Stimulated activated CD4-positive, alpha-beta T cell treated with anti-CD3 and anti-CD28 coated beads, Interleukin-15, amount 100 ng/mL, for 1 hour (primary cell): ENCODE data around the gene CCDC88A.

Source experiments
- DNase-seq, 2 donors: peaks; one replicate each; pipeline ENCODE4 v3.0.0-alpha.2; 2020; ENCODE audit warnings: low read depth in 1 of 2, low spot score in 1 of 2

Gene CCDC88A

GRCh38 chr2:55425431-55425831 is 5.8 kb upstream of the CCDC88A start:
- DNase-seq = no peak

DNA sequence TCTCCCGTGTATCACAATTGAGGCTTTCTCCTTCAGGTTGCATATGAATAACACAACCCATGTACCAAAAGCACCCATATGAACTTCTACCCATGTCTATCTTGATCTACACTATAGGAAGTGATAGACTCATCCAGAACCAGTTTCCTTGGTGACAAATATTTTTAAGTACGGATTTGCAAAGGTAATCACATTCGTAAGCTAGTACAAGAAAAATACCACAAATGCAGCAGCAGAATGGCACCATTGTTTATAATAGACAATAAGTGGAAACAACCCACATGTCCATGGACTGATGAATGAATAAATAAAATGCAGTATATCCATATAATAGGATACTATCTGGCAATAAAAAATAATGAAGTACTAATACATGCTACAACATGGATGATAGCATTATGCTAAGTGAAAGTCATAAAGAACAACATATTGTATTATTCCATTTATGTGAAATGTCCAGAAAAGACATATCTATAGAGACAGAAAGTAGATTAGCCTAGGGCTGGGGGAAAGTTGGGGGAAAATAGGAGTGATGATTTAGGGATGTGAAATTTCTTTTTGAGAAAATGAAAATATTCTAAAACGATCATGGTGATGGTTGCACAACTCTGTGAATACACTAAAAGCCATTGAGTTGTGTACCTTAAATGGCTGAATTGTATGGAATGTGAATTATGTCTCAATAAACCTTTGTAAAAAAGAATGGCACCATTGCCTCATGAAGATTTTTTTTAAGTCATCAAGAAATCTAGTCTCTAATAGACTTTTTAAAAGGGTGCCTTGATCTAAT is 3.4 kb upstream of the CCDC88A start:
- no peak for DNase-seq

DNA sequence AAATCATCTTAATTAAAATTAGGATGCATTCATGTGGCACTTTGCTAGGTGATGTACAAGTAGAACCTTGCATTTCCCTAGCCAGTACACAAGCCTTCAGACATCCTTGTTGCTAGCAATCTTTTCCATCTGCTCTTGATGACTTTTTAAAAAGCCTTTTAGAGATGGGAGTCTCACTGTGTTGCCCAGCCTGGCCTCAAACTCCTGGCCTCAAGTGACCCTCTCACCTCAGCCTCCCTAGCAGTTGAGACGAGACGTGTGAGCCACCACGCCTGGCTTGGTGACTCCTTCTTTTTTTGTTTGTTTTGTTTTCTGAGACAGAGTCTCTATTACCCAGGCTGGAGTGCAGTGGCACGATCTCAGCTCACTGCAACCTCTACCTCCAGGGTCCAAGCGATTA is 1.7 kb upstream of the CCDC88A start:
- no peak for DNase-seq

- no peak for DNase-seq
These were observed 1.2 kb upstream of the CCDC88A start for GRCh38 chr2:55420871-55421270.

- no peak for DNase-seq
These were observed 726 bp upstream of the CCDC88A start for GRCh38 chr2:55420439-55420725.

GRCh38 chr2:55419233-55419678 is 400 bp downstream of the CCDC88A start:
- no peak for DNase-seq

DNA sequence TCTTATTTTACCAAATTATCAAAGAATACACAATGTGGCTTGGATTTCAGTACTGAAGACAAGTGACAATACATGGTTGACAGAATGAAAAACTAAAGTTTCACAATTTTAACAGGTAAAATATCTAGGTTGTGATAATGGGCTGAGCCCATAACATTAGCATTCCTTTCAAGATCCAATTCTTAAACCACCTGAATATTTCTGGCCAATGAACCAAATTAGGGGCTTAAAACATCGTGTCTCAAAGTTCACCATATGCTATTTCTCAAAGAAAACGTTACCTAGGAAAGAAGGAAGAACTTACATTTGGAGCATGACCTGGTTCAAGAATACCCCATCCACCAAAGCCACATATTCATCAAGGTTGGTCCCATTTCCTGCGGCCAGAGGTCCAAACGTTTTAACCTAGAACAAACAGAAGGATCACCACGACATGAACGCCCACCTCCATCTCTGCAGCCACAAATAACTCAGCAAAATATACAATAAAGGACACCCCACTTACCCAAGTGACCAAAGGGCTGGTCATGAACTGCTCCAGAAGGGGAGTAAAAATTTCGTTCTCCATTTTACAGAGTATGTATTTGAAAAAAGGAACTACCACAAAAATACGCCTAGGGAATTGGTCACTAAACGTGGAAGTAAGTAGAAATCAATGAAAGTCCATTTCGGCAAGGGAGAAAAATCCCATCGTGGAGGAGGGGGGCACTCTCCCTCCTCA is 984 bp downstream of the CCDC88A start:
- DNase-seq = no peak

DNA sequence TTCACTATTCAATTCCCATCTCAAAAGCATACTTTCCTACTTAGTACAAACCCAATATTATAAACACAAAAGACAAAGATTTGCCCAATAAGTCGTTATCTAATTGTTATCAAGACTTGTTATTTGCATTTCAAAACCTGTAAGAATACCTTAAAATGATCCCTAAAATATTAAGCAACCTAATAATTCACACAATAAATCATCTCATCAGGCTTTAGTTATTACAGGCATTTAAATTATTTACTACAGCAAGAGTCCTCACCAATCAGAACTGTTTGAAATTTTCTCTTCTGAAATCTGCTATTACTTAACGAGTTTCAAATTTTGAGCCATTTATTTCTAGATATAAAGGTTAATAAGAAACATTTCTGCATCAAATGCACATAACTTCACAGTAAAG is 1.6 kb downstream of the CCDC88A start:
- DNase-seq = no peak

- no peak for DNase-seq
These were observed 2.7 kb downstream of the CCDC88A start for GRCh38 chr2:55416786-55417568.

DNA sequence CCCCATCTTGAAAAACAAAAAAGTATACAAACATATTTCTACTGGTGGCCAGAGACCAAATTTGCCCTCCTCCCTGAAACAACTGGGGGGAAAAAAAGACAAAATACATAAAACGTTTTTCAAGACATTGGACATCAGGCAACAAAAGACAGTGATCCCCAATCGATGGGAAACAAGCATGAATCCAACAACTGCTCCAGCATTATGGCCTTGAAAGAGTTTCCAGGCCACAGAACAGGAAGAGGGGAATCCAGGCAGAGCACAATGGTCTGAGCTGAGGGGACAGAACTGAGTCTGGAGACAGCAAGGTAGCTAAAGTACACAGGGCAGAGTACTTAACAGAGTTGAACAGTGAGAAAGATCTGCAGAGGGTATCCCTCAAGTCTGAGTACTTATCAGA is 4.4 kb downstream of the CCDC88A start:
- DNase-seq = no peak

DNA sequence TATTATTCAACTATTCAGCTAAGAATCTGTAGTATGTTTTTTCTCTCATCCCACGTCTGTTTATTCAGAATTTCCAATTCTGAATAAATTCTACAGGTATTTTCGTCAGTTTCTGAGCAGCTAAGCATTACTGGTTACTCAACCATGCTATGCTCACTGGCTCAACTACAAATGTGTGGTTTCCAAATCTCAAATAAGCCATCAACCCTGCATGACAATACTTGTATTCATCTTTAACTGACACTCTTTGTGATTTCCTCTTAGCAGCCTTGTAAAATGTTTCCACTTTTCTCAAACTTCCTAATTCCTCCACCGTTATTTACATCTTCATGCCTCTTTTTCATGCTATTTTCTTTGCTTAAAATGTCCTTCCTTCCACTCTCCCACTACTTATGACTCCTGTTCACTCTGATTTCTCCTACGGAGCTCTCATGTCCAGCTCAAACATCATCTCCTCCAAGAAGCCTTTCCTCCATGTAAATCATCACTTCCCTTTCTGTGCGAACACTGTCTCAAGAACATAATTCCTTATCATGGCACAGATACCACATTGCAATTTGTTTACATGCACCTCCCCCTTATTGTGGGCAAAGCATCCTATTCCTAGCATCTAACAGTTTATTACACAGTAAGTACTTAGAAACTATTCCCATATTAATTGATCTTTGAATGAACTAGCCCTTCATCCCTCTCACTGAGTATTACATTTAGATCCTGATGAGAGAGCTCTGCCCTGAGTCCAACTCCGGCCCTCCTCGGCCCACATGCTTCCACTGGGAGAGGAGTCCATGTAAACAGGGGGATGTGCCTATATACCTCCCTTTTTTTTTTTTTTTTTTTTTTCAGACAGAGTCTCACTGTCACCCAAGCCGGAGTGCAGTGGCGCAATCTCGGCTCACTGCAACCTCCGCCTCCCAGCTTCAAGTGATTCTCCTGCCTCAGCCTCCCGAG is 10.5 kb downstream of the CCDC88A start:
- DNase-seq = no peak

GRCh38 chr2:55408098-55408882 is 11.4 kb downstream of the CCDC88A start:
- no peak for DNase-seq

DNA sequence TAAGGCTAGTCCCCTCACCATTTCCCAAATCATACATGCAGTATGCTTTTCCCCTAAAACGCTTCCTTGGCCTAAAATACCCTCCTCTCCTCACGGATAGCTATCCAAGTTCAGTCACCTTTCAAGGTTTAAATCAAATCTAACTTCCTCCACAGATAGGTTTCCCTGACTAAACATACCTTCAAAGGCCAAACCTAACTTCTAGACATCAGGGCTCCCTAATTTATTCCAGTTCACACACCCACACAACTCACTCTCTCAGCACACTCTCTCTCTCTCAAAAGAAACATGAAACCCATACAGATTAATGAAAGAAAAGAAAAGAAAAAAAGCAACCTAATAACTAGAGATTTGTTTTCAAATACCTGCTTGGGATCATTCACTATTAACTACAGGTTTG is 14.5 kb downstream of the CCDC88A start:
- no peak for DNase-seq

GRCh38 chr2:55403256-55403998 is 16.2 kb downstream of the CCDC88A start:
- no peak for DNase-seq

DNA sequence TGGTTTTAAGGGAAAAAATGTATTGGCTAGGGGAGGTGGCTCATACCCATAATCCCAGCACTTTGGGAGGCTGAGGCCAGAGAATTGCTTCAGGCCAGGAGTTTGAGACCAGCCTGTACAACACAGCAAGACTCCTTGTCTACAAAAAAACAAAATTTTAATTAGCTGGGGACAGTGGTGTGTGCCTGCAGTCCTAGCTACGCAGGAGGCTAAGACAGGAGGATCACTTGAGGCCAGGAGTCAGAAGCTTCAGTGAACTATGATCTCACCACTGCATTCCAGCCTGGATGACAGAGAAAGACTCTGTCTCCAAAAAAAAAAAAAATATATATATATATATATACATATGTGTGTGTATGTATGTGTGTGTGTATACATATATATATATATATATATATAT is 18.5 kb downstream of the CCDC88A start:
- DNase-seq = no peak

DNA sequence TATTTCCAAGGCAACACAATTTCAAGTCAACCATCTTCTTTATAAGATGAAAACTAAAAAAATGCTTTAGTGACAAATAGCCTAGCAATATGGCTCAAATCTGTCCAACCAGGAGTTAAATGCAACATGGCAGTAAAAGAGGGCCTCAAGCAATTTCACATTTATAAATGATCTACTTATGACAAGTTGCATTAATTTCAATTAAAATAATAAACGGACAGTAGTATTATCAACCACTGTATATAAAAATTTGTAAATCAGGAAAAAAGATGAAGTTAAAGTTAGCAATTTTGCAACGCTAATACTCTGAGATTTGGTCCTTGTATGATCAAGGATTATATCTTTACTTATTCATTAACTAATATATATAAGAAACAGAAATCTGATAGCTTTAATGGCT is 19.3 kb downstream of the CCDC88A start:
- no peak for DNase-seq

GRCh38 chr2:55399815-55400214 is 19.8 kb downstream of the CCDC88A start:
- no peak for DNase-seq

DNA sequence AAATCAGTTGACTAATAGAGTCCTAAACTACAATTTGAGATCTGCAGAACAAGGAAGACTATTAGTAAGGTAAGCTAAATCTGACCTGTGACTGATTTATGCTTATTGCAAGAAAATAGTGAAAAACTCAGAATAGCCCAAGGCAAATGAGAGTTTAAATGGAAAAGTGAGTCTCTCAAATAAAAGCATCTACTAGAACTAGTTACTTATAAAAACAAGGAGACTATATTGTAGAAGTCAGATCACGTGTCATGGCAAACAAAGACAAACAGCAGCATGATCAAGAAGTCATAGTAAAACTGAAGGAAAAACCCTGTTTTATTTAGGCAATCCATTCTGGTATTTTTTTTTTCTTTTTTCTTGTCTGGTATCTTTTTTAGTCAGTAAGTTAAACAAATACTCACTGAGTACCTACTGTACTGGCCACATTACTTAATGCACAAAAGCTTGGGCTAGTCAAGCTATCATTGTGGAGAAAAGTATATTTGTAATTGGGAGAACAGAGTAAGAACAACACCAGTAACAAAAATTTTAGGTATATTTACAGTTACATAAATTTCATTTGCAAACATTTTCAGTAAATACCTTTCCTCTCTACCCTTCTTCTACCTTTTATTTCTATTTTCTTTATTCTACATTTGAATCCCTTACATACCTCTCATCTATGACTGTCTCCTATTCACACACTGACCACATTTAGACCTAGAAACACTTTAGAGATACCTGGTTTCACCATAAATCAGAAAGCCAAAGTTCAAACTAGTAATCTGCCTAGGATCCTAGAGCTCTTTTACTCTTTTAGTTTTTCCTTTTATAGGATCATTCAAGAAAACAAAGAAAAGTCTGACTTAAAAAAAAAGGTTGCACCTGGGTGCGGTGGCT is 23.7 kb downstream of the CCDC88A start:
- DNase-seq = no peak
